Measurements from ENCODE around the gene SPINT2. TPM values are rescaled to one million over a fixed set of nuclear protein-coding genes. Genes with fewer than 3 reads are reported as not detected.
"Not testable (repeated sequence)": the region's sequence is repeated elsewhere in the genome, so short reads cannot be mapped to it uniquely, and the experiment has no call there.

SPINT2 gene
- total and polyA plus RNA-seq, 5 experiments from 2014 or later: 49.6 to 162 (median 139) TPM

GRCh38 chr19:38227287-38228004, 36.9 kb upstream of the SPINT2 start:
- Mint-ChIP-seq H3K36me3 (peaks cover 0 to 12% (median 0%) of the 10 kb centered on the region in 3 donors), H3K9me3 (peaks cover 0 to 2% (median 0%) of the 10 kb centered on the region in 9 donors), H3K4me3 (peak overlapping the region in 8 of 10 donors; percentile 22 to 57 (median 46)), H3K4me1 (peaks cover 21 to 35% (median 30%) of the 10 kb centered on the region in 4 donors), H3K27me3 (peaks cover 43 to 87% (median 56%) of the 10 kb centered on the region in 5 donors), H3K27ac (peak overlapping the region in 2 of 10 donors; percentile 32 to 53)
- ATAC-seq (no peak), DNase-seq (no peak)
- POLR2A ChIA-PET: interaction anchor here (0.6 to 0.7 kb wide), 2 partner anchors 16 to 328 kb away, joined by 3 to 6 read pairs; no protein-coding TSS in a partner anchor

DNA sequence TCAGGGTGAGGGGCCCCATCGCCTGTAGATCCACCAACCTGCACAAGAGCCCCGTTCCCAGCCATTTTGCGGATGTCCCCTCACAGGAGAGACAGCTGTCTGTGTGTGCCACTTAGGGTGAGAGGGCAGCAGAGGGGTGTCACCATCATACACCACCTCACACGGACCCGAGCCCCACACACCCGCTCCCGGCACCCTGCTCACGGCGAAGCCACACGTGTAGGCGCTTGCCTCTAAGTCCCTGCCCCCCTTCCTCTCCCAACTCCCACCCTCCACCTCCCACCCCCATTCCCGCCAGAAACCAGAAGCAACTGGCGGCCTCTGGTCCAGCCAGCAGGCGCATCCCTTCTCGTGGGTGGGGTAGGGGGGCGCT, 36.4 kb upstream of the SPINT2 start:
- peaks cover 0 to 2% (median 0%) of the 10 kb centered on the region in 9 donors for H3K9me3 Mint-ChIP-seq
- H3K4me1 Mint-ChIP-seq: peaks cover 19 to 33% (median 29%) of the 10 kb centered on the region in 4 donors
- POLR2A ChIA-PET: interaction anchor here (0.6 kb wide), 1 partner anchor 329 kb away, joined by 6 read pairs; no protein-coding TSS in a partner anchor
- H3K4me3 Mint-ChIP-seq: peak overlapping the region in 8 of 10 donors; percentile 22 to 56 (median 46)
- peaks cover 0 to 10% (median 0%) of the 10 kb centered on the region in 3 donors for H3K36me3 Mint-ChIP-seq
- H3K27me3 Mint-ChIP-seq: peaks cover 42 to 87% (median 52%) of the 10 kb centered on the region in 5 donors
- DNase-seq (no peak), ATAC-seq (no peak)
- no peak overlapping the region for H3K27ac Mint-ChIP-seq

- Mint-ChIP-seq H3K27me3 (peaks cover 36 to 82% (median 46%) of the 10 kb centered on the region in 5 donors), H3K27ac (no peak overlapping the region)
These were observed 35.6 kb upstream of the SPINT2 start for GRCh38 chr19:38228491-38229439.

GRCh38 chr19:38229585-38230073, 34.7 kb upstream of the SPINT2 start:
- Mint-ChIP-seq H3K9me3 (no peaks in the 10 kb centered on the region), H3K27ac (no peak overlapping the region), H3K36me3 (no peaks in the 10 kb centered on the region), H3K4me1 (peaks cover 10 to 20% (median 15%) of the 10 kb centered on the region in 4 donors), H3K4me3 (peak overlapping the region; percentile 12 to 67 (median 44)), H3K27me3 (peaks cover 32 to 81% (median 47%) of the 10 kb centered on the region in 5 donors)
- ATAC-seq (peak; percentile 89 to 95), DNase-seq (peak in 9 of 10 donors; percentile 30 to 73 (median 52))
- POLR2A ChIA-PET: no interaction called here

More at GRCh38 chr19:38228491-38229439, 35.6 kb upstream of the SPINT2 start:
- Mint-ChIP-seq H3K9me3 (peaks cover 0 to 2% (median 0%) of the 10 kb centered on the region in 9 donors), H3K4me3 (peak overlapping the region in 6 of 10 donors; percentile 13 to 72 (median 59)), H3K4me1 (peaks cover 14 to 25% (median 22%) of the 10 kb centered on the region in 4 donors), H3K36me3 (peaks cover 0 to 4% (median 0%) of the 10 kb centered on the region in 3 donors)
- ATAC-seq (no peak), DNase-seq (no peak)
- POLR2A ChIA-PET: no interaction called here

GRCh38 chr19:38230506-38231133, 33.8 kb upstream of the SPINT2 start:
- H3K9me3 Mint-ChIP-seq, H3K36me3 Mint-ChIP-seq, POLR2A ChIA-PET, ATAC-seq, DNase-seq: not testable (repeated sequence)
- Mint-ChIP-seq H3K27me3 (peaks cover 29 to 77% (median 46%) of the 10 kb centered on the region in 5 donors), H3K4me1 (peaks cover 10 to 19% (median 15%) of the 10 kb centered on the region in 4 donors), H3K4me3 (peak overlapping the region in 1 of 10 donors; percentile 22), H3K27ac (peak overlapping the region in 1 of 10 donors; percentile 45)

GRCh38 chr19:38231918-38232317, 32.5 kb upstream of the SPINT2 start:
- DNase-seq: no peak
- Mint-ChIP-seq H3K4me1 (peaks cover 5 to 14% (median 10%) of the 10 kb centered on the region in 4 donors), H3K27me3 (peaks cover 22 to 65% (median 38%) of the 10 kb centered on the region in 5 donors), H3K4me3 (no peak overlapping the region), H3K9me3 (no peaks in the 10 kb centered on the region), H3K27ac (peak overlapping the region in 1 of 10 donors; percentile 19), H3K36me3 (no peaks in the 10 kb centered on the region)
- ATAC-seq: no peak
- POLR2A ChIA-PET: no interaction called here

- Mint-ChIP-seq H3K27ac (peak overlapping the region in 2 of 10 donors; percentile 22 to 51), H3K4me3 (no peak overlapping the region), H3K9me3 (no peaks in the 10 kb centered on the region), H3K4me1 (peaks cover 3 to 5% (median 3%) of the 10 kb centered on the region in 4 donors), H3K36me3 (no peaks in the 10 kb centered on the region), H3K27me3 (peaks cover 17 to 49% (median 27%) of the 10 kb centered on the region in 5 donors)
- DNase-seq (peak; percentile 25 to 82 (median 58)), ATAC-seq (peak in 1 of 2 donors; percentile 42)
- POLR2A ChIA-PET: interaction anchor here (0.7 to 1.0 kb wide), 2 partner anchors 10 to 330 kb away, joined by 3 to 4 read pairs; no protein-coding TSS in a partner anchor
These were observed 30.6 kb upstream of the SPINT2 start for GRCh38 chr19:38233740-38234251.

DNA sequence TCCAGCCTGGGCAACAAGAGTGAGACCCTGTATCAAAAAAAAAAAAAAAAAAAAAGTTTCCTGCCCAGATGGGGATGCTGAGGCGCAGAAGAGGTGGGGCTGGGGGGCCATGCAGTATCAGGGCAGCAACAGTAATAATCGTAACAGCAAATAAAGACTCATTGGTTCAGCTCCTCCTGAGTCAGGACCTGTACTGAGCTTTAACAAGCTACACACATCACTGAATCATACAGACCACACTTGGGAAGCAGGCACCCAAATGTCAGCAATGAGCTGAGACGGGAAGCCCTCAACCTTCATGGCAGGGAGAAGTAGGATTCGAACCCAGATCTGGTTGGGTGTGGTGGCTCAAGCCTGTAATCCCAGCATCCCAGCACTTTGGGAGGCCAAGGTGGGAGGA, 29.8 kb upstream of the SPINT2 start:
- H3K27me3 Mint-ChIP-seq: peaks cover 17 to 45% (median 25%) of the 10 kb centered on the region in 5 donors
- H3K36me3 Mint-ChIP-seq: no peaks in the 10 kb centered on the region
- H3K27ac Mint-ChIP-seq: no peak overlapping the region
- H3K4me3 Mint-ChIP-seq: no peak overlapping the region
- no peak for ATAC-seq
- peaks cover 0 to 4% (median 2%) of the 10 kb centered on the region in 4 donors for H3K4me1 Mint-ChIP-seq
- no peak for DNase-seq
- POLR2A ChIA-PET: interaction anchor here (0.6 to 0.7 kb wide), 4 partner anchors 13 to 331 kb away, joined by 3 to 7 read pairs (median 5); no protein-coding TSS in a partner anchor
- H3K9me3 Mint-ChIP-seq: no peaks in the 10 kb centered on the region

DNA sequence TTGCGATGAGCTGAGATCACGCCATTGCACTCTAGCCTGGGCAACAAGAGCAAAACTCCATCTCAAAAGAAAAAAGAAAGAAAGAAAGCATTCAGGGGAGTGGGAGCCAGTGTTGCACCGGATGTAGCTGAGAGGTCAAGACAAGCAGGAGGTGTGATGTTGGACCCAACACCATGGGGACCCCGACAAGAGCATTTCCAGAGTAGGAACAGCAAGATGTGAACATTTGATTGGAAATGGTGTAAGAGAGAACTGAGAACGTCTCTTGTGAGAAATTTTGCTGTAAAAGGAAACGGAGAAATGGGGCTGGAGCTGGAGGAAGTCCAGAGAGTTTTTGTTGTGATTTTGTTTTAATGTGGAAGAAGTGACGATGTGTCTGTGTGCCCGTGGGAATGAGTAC, 24.6 kb upstream of the SPINT2 start:
- Mint-ChIP-seq H3K9me3 (no peaks in the 10 kb centered on the region), H3K27ac (no peak overlapping the region), H3K4me1 (peaks cover 2 to 6% (median 4%) of the 10 kb centered on the region in 4 donors), H3K36me3 (no peaks in the 10 kb centered on the region), H3K4me3 (no peak overlapping the region), H3K27me3 (peaks cover 3 to 15% (median 9%) of the 10 kb centered on the region in 5 donors)
- ATAC-seq: no peak
- DNase-seq: no peak
- POLR2A ChIA-PET: no interaction called here

DNA sequence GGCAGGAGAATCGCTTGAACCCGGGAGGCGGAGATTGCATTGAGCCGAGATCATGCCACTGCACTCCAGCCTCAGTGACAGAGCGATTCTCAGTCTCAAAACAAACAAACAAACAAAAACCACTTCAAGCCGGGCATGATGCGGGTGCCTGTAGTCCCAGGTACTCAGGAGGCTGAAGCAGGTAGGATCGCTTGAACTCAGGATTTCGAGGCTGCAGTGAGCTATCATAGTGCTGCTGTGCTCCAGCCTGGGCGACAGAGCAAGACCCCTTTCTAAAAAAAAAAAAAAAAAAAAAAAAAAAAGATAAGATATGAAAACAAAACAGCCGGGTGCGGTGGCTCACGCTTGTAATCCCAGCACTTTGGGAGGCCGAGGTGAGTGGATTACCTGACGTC, 21.1 kb upstream of the SPINT2 start:
- H3K4me1 Mint-ChIP-seq: peaks cover 2 to 6% (median 4%) of the 10 kb centered on the region in 4 donors
- ATAC-seq (no peak), DNase-seq (no peak)
- peaks cover 0 to 10% (median 6%) of the 10 kb centered on the region in 5 donors for H3K27me3 Mint-ChIP-seq
- H3K9me3 Mint-ChIP-seq: no peaks in the 10 kb centered on the region
- H3K36me3 Mint-ChIP-seq: no peaks in the 10 kb centered on the region
- POLR2A ChIA-PET: interaction anchor here (0.6 to 2.3 kb wide), 9 partner anchors 10 to 153 kb away, joined by 3 to 19 read pairs (median 3); partner anchors contain the start of genes CATSPERG, PSMD8 and SPINT2
- H3K27ac Mint-ChIP-seq: peak overlapping the region in 3 of 10 donors; percentile 8 to 35 (median 27)
- H3K4me3 Mint-ChIP-seq: peak overlapping the region in 4 of 10 donors; percentile 6 to 58 (median 40)

DNA sequence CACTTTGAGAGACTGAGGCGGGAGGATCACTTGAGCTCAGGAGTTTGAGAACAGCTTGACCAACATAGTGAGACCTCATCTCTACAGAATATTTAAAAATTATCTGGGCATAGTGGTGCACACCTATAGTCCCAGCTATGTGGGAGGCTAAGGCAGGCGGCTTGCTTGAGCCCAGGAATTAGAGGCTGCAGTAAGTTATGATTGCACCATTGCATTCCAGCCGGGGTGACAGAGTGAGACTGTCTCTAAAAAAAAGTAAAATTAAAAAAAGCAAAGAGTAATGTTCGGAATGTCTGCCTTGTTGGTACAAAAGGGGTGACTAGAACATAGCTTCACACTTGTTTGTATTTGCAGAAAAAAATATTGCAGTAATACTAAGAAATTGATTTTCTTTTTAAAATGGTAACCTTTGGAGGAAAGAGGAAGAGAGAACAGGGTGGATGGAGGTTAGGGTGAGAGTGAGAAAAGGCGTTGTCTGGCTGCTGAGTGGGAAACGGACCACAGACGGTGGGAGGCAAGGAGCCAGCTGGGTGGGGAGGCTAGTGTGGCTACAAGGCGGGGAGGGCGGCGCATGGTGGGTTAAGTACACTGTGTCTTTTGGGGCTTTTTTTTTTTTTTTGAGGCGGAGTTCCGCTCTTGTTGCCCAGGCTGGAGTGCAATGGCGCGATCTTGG, 18.4 kb upstream of the SPINT2 start:
- Mint-ChIP-seq H3K27me3 (peaks cover 0 to 5% (median 0%) of the 10 kb centered on the region in 5 donors), H3K4me3 (no peak overlapping the region), H3K27ac (no peak overlapping the region), H3K9me3 (no peaks in the 10 kb centered on the region), H3K36me3 (no peaks in the 10 kb centered on the region), H3K4me1 (peaks cover 2 to 6% (median 4%) of the 10 kb centered on the region in 4 donors)
- no peak for ATAC-seq
- POLR2A ChIA-PET: no interaction called here
- DNase-seq: no peak

Measured in naive thymus-derived CD8-positive, alpha-beta T cell (primary cell).